Lower leg skin (tissue), 3 donors: ENCODE data around the gene EFCAB8.

Source experiments
- POLR2A ChIP-seq, 2 donors: fragments of 450-650 bp; IDR thresholded peaks; one replicate each; pipeline ENCODE4 v1.6.1; 2016 to 2017; ENCODE audit warnings: antibody characterized with exemption in 2 of 2, mild to moderate bottlenecking in 1 of 2, moderate library complexity in 1 of 2
- TF ChIP-seq, protein P1 (sequence below), 3 donors: fragments of 450-650 bp; IDR thresholded peaks; one replicate each; pipeline ENCODE4 v1.5.1; 2016; ENCODE audit warnings: antibody characterized with exemption in 3 of 3, mild to moderate bottlenecking in 3 of 3, moderate library complexity in 2 of 3

GRCh38 chr20:32842688-32843524, 15.8 kb upstream of the EFCAB8 start:
- no peak for TF ChIP-seq POLR2A (IDR thresholded peaks at IDR 0.05)
- TF ChIP-seq, protein P1, sequence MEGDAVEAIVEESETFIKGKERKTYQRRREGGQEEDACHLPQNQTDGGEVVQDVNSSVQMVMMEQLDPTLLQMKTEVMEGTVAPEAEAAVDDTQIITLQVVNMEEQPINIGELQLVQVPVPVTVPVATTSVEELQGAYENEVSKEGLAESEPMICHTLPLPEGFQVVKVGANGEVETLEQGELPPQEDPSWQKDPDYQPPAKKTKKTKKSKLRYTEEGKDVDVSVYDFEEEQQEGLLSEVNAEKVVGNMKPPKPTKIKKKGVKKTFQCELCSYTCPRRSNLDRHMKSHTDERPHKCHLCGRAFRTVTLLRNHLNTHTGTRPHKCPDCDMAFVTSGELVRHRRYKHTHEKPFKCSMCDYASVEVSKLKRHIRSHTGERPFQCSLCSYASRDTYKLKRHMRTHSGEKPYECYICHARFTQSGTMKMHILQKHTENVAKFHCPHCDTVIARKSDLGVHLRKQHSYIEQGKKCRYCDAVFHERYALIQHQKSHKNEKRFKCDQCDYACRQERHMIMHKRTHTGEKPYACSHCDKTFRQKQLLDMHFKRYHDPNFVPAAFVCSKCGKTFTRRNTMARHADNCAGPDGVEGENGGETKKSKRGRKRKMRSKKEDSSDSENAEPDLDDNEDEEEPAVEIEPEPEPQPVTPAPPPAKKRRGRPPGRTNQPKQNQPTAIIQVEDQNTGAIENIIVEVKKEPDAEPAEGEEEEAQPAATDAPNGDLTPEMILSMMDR (IDR thresholded peaks at IDR 0.05) = no peak
